Keratinocyte (primary cell): ENCODE results near the gene DGKA. TPM values are rescaled to one million over a fixed set of nuclear protein-coding genes. Genes with fewer than 3 reads are reported as not detected.

Source experiments
- DNase-seq: peaks from one replicate; pipeline ENCODE4 v3.0.0-alpha.2; 2011; ENCODE audit warnings: low read depth, missing footprints, low spot score
- FAIRE-seq: peaks from 2 replicates; lab custom pipeline; 2011; peaks lifted over from hg19 to GRCh38; lab: Jason Lieb, UNC
- H2AFZ ChIP-seq: 2 replicates; pipeline ENCODE4 v1.6.0; 2012; ENCODE audit warnings: low read length, control low read depth, inconsistent platforms; ENCODE audit not compliant: control insufficient read depth
- H3K27ac ChIP-seq: 2 replicates; pipeline ENCODE4 v1.5.1; 2011; ENCODE audit warnings: low read length; ENCODE audit not compliant: control insufficient read depth, insufficient read depth
- H3K27me3 ChIP-seq: 3 replicates; pipeline ENCODE4 v1.6.0; 2011; ENCODE audit warnings: low read length; ENCODE audit not compliant: control insufficient read depth, insufficient read depth; ENCODE audit errors: extremely low read depth
- H3K36me3 ChIP-seq, 2 experiments: 2 replicates in 1 of 2; 3 replicates in 1 of 2; pipeline ENCODE4 v1.5.1; 2011; ENCODE audit warnings: low read length in 2 of 2, mild to moderate bottlenecking in 1 of 2; ENCODE audit not compliant: control insufficient read depth in 2 of 2, insufficient read depth in 2 of 2; ENCODE audit errors: extremely low read depth in 1 of 2
- H3K4me1 ChIP-seq: 3 replicates; pipeline ENCODE4 v1.5.1; 2011; ENCODE audit warnings: low read length; ENCODE audit not compliant: control insufficient read depth, insufficient read depth; ENCODE audit errors: extremely low read depth
- H3K4me2 ChIP-seq: 3 replicates; pipeline ENCODE4 v1.6.0; 2011; ENCODE audit warnings: low read depth, low read length; ENCODE audit not compliant: control insufficient read depth, insufficient read depth; ENCODE audit errors: extremely low read depth
- H3K4me3 ChIP-seq, 3 experiments: fragments of 200-600 bp in 1 of 3; sonication (generic) in 1 of 3; 2 replicates in 2 of 3; 3 replicates in 1 of 3; pipeline ENCODE4 v1.5.1; 2011 to 2016; ENCODE audit warnings: low read length in 3 of 3, mild to moderate bottlenecking in 3 of 3, control low read depth in 2 of 3, inconsistent platforms in 1 of 3, low read depth in 1 of 3, mixed read lengths in 1 of 3, mixed run types in 1 of 3, moderate library complexity in 1 of 3; ENCODE audit not compliant: control insufficient read depth in 2 of 3, insufficient read depth in 2 of 3; ENCODE audit errors: extremely low read depth in 1 of 3
- H3K79me2 ChIP-seq: 2 replicates; pipeline ENCODE4 v1.6.0; 2012; ENCODE audit warnings: low read length; ENCODE audit not compliant: control insufficient read depth, insufficient read depth
- H3K9ac ChIP-seq: 3 replicates; pipeline ENCODE4 v1.6.0; 2011; ENCODE audit warnings: low read length; ENCODE audit not compliant: control insufficient read depth, insufficient read depth; ENCODE audit errors: extremely low read depth
- H3K9me1 ChIP-seq: 3 replicates; pipeline ENCODE4 v1.6.0; 2011; ENCODE audit warnings: low read length; ENCODE audit not compliant: control insufficient read depth, insufficient read depth; ENCODE audit errors: extremely low read depth
- H3K9me3 ChIP-seq: 2 replicates; pipeline ENCODE4 v1.5.1; 2012; ENCODE audit warnings: low read depth, low read length; ENCODE audit not compliant: control insufficient read depth
- H4K20me1 ChIP-seq: 3 replicates; pipeline ENCODE4 v1.6.0; 2011; ENCODE audit warnings: low read length; ENCODE audit not compliant: control insufficient read depth, insufficient read depth; ENCODE audit errors: extremely low read depth
- CTCF ChIP-seq, 3 experiments: IDR thresholded peaks in 1 of 3; conservative IDR thresholded peaks in 1 of 3; optimal IDR thresholded peaks in 1 of 3; 2 replicates in 2 of 3; 3 replicates in 1 of 3; pipeline versions ENCODE3 to v1.5.1; 2011; ENCODE audit warnings: low read length in 3 of 3, mild to moderate bottlenecking in 3 of 3, moderate library complexity in 2 of 3, control low read depth in 1 of 3, inconsistent platforms in 1 of 3; ENCODE audit not compliant: insufficient read depth in 2 of 3; ENCODE audit errors: extremely low read depth in 1 of 3
- EZH2 ChIP-seq: IDR thresholded peaks from one replicate; pipeline ENCODE4 v1.6.1; 2012; ENCODE audit warnings: inconsistent platforms, mild to moderate bottlenecking, low read length, moderate library complexity
- dilution Hi-C: fragments of 300-500 bp; cut with MboI; formaldehyde crosslinking; loops from one replicate; pipeline ENCODE4 v1.7.0; 2020; ENCODE audit warnings: low sequenced_read_pairs; ENCODE audit not compliant: extremely low pct_ligation_motif_present
- polyA plus RNA-seq, 5 experiments: library from polyadenylated mRNA; depleted of rRNA in 3 of 5; stranded (reverse) in 3 of 5; stranded (forward) in 1 of 5; unstranded in 1 of 5; fragments of >200 nt; gene quantifications; 1 replicate in 1 of 5; 2 replicates in 3 of 5; 3 replicates in 1 of 5; pipeline versions ENCODE4 v1.2.1 to v1.2.3, GENCODE V29; 2011 to 2012; ENCODE audit warnings: missing spikeins in 2 of 5, low read depth in 1 of 5, low replicate concordance in 1 of 5

The DGKA gene
- polyA plus RNA-seq, 1 donor (not counting 4 experiments of a cell fraction or from before 2014, with no cell fraction given), result 174 TPM

- Histone ChIP-seq H4K20me1 (no peaks in the 10 kb centered on the region), H3K36me3 (peaks cover 10 to 30% of the 10 kb centered on the region in 2 experiments), H3K27ac (peak overlapping the region; percentile 97), H3K9ac (peak overlapping the region; percentile 86), H3K9me1 (no peaks in the 10 kb centered on the region), H3K4me1 (peaks cover 70% of the 10 kb centered on the region), H3K4me3 (peak overlapping the region; percentile 52 to 92 (median 83)), H3K4me2 (peak overlapping the region; percentile 94), H3K79me2 (peaks cover 40% of the 10 kb centered on the region), H2AFZ (no peak overlapping the region), H3K27me3 (no peaks in the 10 kb centered on the region), H3K9me3 (no peaks in the 10 kb centered on the region)
- FAIRE-seq (peak; percentile 51), DNase-seq (peak; percentile 97)
- dilution Hi-C loops, result no loop called here
- no peak for TF ChIP-seq CTCF (optimal IDR thresholded peaks at IDR 0.05 in 1 of 3, IDR thresholded peaks at IDR 0.05 in 1 of 3, conservative IDR thresholded peaks at IDR 0.05 in 1 of 3; ENCODE audit: extremely low read depth in 1 of 3, insufficient read depth in 2 of 3, low read length in 3 of 3)
These were observed 2.3 kb downstream of the DGKA start for GRCh38 chr12:55933169-55933798.

- Histone ChIP-seq H3K4me2 (peak overlapping the region; percentile 94), H3K36me3 (peaks cover 10 to 38% of the 10 kb centered on the region in 2 experiments), H3K9me3 (no peaks in the 10 kb centered on the region), H3K9ac (peak overlapping the region; percentile 86), H3K9me1 (no peaks in the 10 kb centered on the region), H3K4me1 (peaks cover 72% of the 10 kb centered on the region), H3K27me3 (no peaks in the 10 kb centered on the region), H2AFZ (no peak overlapping the region), H3K79me2 (peaks cover 40% of the 10 kb centered on the region), H3K27ac (peak overlapping the region; percentile 97), H4K20me1 (no peaks in the 10 kb centered on the region), H3K4me3 (peak overlapping the region; percentile 52 to 83 (median 72))
- FAIRE-seq, result no peak
- no peak for DNase-seq
- dilution Hi-C loops, result no loop called here
- TF ChIP-seq EZH2, result no peak
- TF ChIP-seq CTCF (optimal IDR thresholded peaks at IDR 0.05 in 1 of 3, IDR thresholded peaks at IDR 0.05 in 1 of 3, conservative IDR thresholded peaks at IDR 0.05 in 1 of 3; ENCODE audit: extremely low read depth in 1 of 3, insufficient read depth in 2 of 3, low read length in 3 of 3), result no peak
These were observed 3.1 kb downstream of the DGKA start for GRCh38 chr12:55933799-55934742.
